Ecto neural progenitor cell (in vitro differentiated cells): ENCODE data around the gene LCN10.
A peak's percentile ranks its signal among the peaks of the same experiment; 100 is the strongest.

Source experiments
- DNase-seq: peaks from one replicate; pipeline ENCODE4 v3.0.0-alpha.2; 2018; ENCODE audit warnings: low spot score

The LCN10 gene

GRCh38 chr9:136700304-136700703, 42.4 kb downstream of the LCN10 start:
- DNase-seq, result no peak

- no peak for DNase-seq
Measured at GRCh38 chr9:136698635-136699246, 44.0 kb downstream of the LCN10 start.

GRCh38 chr9:136697821-136698526, 44.8 kb downstream of the LCN10 start:
- no peak for DNase-seq

- DNase-seq, result no peak
Measured at GRCh38 chr9:136697146-136697820, 45.5 kb downstream of the LCN10 start.

GRCh38 chr9:136696502-136696901, 46.2 kb downstream of the LCN10 start:
- DNase-seq, result no peak

- DNase-seq, result no peak
Measured at GRCh38 chr9:136695955-136696354, 46.8 kb downstream of the LCN10 start.

GRCh38 chr9:136695435-136695895, 47.3 kb downstream of the LCN10 start:
- DNase-seq, result no peak

- no peak for DNase-seq
Measured at GRCh38 chr9:136694872-136695247, 47.9 kb downstream of the LCN10 start.

GRCh38 chr9:136694163-136694871, 48.4 kb downstream of the LCN10 start:
- DNase-seq, result peak; percentile 81

- no peak for DNase-seq
Measured at GRCh38 chr9:136693490-136694162, 49.1 kb downstream of the LCN10 start.

- no peak for DNase-seq
Measured at GRCh38 chr9:136693135-136693489, 49.6 kb downstream of the LCN10 start.

- DNase-seq, result no peak
Measured at GRCh38 chr9:136692185-136693134, 50.3 kb downstream of the LCN10 start.

GRCh38 chr9:136691316-136692184, 51.2 kb downstream of the LCN10 start:
- no peak for DNase-seq

- DNase-seq, result no peak
Measured at GRCh38 chr9:136690806-136691261, 51.9 kb downstream of the LCN10 start.

GRCh38 chr9:136690104-136690805, 52.5 kb downstream of the LCN10 start:
- no peak for DNase-seq

- DNase-seq, result no peak
Measured at GRCh38 chr9:136689108-136689460, 53.7 kb downstream of the LCN10 start.

GRCh38 chr9:136688274-136689107, 54.2 kb downstream of the LCN10 start:
- no peak for DNase-seq
